Measurements from ENCODE around the gene NDFIP2. TPM values are rescaled to one million over a fixed set of nuclear protein-coding genes. Genes with fewer than 3 reads are reported as not detected.

NDFIP2 gene
- total RNA-seq, 5 donors from 2014 or later (not counting 1 experiment from before 2014, with no cell fraction given) = 3.1 to 6.8 (median 5.0) TPM

GRCh38 chr13:79448413-79448812 is 32.5 kb upstream of the NDFIP2 start:
- H3K27ac Mint-ChIP-seq = no peak overlapping the region
- POLR2A ChIA-PET = no interaction called here
- no peak for ATAC-seq (replicated peaks in 1 of 4)
- H3K9me3 Mint-ChIP-seq = no peaks in the 10 kb centered on the region
- Histone ChIP-seq H3K27me3 (replicated peaks in 1 of 2; ENCODE audit: control insufficient read depth in 2 of 2, extremely low read depth in 1 of 2, insufficient read depth in 2 of 2, low read length in 1 of 2) (no peaks in the 10 kb centered on the region), H3K9me3 (no peaks in the 10 kb centered on the region), H3K4me3 (ENCODE audit: control insufficient read depth in 1 of 2, extremely low read depth in 1 of 2, low read length in 1 of 2) (no peak overlapping the region), H3K36me3 (ENCODE audit: control insufficient read depth in 2 of 2, extremely low read depth in 1 of 2, insufficient read depth in 1 of 2, low read length in 1 of 2) (no peaks in the 10 kb centered on the region), H3K27ac (ENCODE audit: low read length) (no peak overlapping the region), H3K4me1 (ENCODE audit: control insufficient read depth in 1 of 2, extremely low read depth in 1 of 2, insufficient read depth in 2 of 2, low read length in 2 of 2) (peaks cover 18 to 24% of the 10 kb centered on the region in 2 experiments)
- CTCF ChIA-PET = no interaction called here
- no peaks in the 10 kb centered on the region for H3K27me3 Mint-ChIP-seq
- H3K4me3 Mint-ChIP-seq = no peak overlapping the region
- peaks cover 52 to 61% (median 57%) of the 10 kb centered on the region in 3 donors for H3K4me1 Mint-ChIP-seq
- DNase-seq = peak in 1 of 35 experiments; percentile 37
- 67% methylated on average over 1 of the region's 1 CpG for WGBS (ENCODE audit: insufficient coverage)
- H3K36me3 Mint-ChIP-seq = no peaks in the 10 kb centered on the region

GRCh38 chr13:79450110-79450509 is 30.8 kb upstream of the NDFIP2 start:
- Histone ChIP-seq H3K4me1 (ENCODE audit: control insufficient read depth in 1 of 2, extremely low read depth in 1 of 2, insufficient read depth in 2 of 2, low read length in 2 of 2) (peaks cover 18 to 24% of the 10 kb centered on the region in 2 experiments), H3K36me3 (ENCODE audit: control insufficient read depth in 2 of 2, extremely low read depth in 1 of 2, insufficient read depth in 1 of 2, low read length in 1 of 2) (no peaks in the 10 kb centered on the region), H3K9me3 (no peaks in the 10 kb centered on the region), H3K4me3 (ENCODE audit: control insufficient read depth in 1 of 2, extremely low read depth in 1 of 2, low read length in 1 of 2) (no peak overlapping the region), H3K27me3 (replicated peaks in 1 of 2; ENCODE audit: control insufficient read depth in 2 of 2, extremely low read depth in 1 of 2, insufficient read depth in 2 of 2, low read length in 1 of 2) (no peaks in the 10 kb centered on the region), H3K27ac (ENCODE audit: low read length) (no peak overlapping the region)
- ATAC-seq (replicated peaks in 1 of 4) (no peak), DNase-seq (no peak)
- Mint-ChIP-seq H3K9me3 (no peaks in the 10 kb centered on the region), H3K27ac (no peak overlapping the region), H3K4me3 (no peak overlapping the region), H3K4me1 (peaks cover 52 to 61% (median 57%) of the 10 kb centered on the region in 3 donors), H3K36me3 (no peaks in the 10 kb centered on the region), H3K27me3 (no peaks in the 10 kb centered on the region)
- ChIA-PET POLR2A (no interaction called here), CTCF (interaction anchor here in 1 of 2 donors (0.6 kb wide), 1 partner anchor 93 kb away, joined by 3 read pairs; no protein-coding TSS in a partner anchor)
- WGBS (ENCODE audit: insufficient coverage) = no CpG with 5 or more reads among the region's 4 CpGs

- WGBS (ENCODE audit: insufficient coverage) = 0% methylated on average over 1 of the region's 3 CpGs
Measured at GRCh38 chr13:79451500-79451962, 29.4 kb upstream of the NDFIP2 start.

GRCh38 chr13:79452239-79452913 is 28.6 kb upstream of the NDFIP2 start:
- no peak overlapping the region for H3K4me3 ChIP-seq (ENCODE audit: control insufficient read depth in 1 of 2, extremely low read depth in 1 of 2, low read length in 1 of 2)
- Mint-ChIP-seq H3K4me3 (no peak overlapping the region), H3K9me3 (no peaks in the 10 kb centered on the region), H3K27ac (peak overlapping the region in 1 of 2 donors; percentile 91), H3K27me3 (no peaks in the 10 kb centered on the region), H3K36me3 (no peaks in the 10 kb centered on the region), H3K4me1 (peaks cover 42 to 50% (median 43%) of the 10 kb centered on the region in 3 donors)
- H3K27me3 ChIP-seq (replicated peaks in 1 of 2; ENCODE audit: control insufficient read depth in 2 of 2, extremely low read depth in 1 of 2, insufficient read depth in 2 of 2, low read length in 1 of 2) = no peaks in the 10 kb centered on the region
- POLR2A ChIA-PET = interaction anchor here in 1 of 2 donors (1.3 kb wide), 2 partner anchors 28 to 29 kb away, joined by 4 to 7 read pairs; partner anchors contain the start of gene NDFIP2
- peak overlapping the region; percentile 46 for H3K27ac ChIP-seq (ENCODE audit: low read length)
- DNase-seq (no peak), ATAC-seq (replicated peaks in 1 of 4) (no peak)
- peaks cover 14 to 18% of the 10 kb centered on the region in 2 experiments for H3K4me1 ChIP-seq (ENCODE audit: control insufficient read depth in 1 of 2, extremely low read depth in 1 of 2, insufficient read depth in 2 of 2, low read length in 2 of 2)
- CTCF ChIA-PET = interaction anchor here in 1 of 2 donors (1.8 kb wide), 1 partner anchor 46 kb away, joined by 5 read pairs; no protein-coding TSS in a partner anchor
- no CpG with 5 or more reads among the region's 3 CpGs for WGBS (ENCODE audit: insufficient coverage)
- no peaks in the 10 kb centered on the region for H3K36me3 ChIP-seq (ENCODE audit: control insufficient read depth in 2 of 2, extremely low read depth in 1 of 2, insufficient read depth in 1 of 2, low read length in 1 of 2)
- H3K9me3 ChIP-seq = no peaks in the 10 kb centered on the region

More at GRCh38 chr13:79451500-79451962, 29.4 kb upstream of the NDFIP2 start:
- ATAC-seq (replicated peaks in 1 of 4) (peak; percentile 100), DNase-seq (peak; percentile 47 to 88 (median 74))
- no peaks in the 10 kb centered on the region for H3K9me3 ChIP-seq
- H3K36me3 ChIP-seq (ENCODE audit: control insufficient read depth in 2 of 2, extremely low read depth in 1 of 2, insufficient read depth in 1 of 2, low read length in 1 of 2) = no peaks in the 10 kb centered on the region
- ChIA-PET POLR2A (interaction anchor here (0.6 to 1.3 kb wide), 4 partner anchors 12 to 50 kb away, joined by 3 to 7 read pairs (median 4); partner anchors contain the start of gene NDFIP2 (in 1 of the 2)), CTCF (interaction anchor here in 1 of 2 donors (0.5 to 1.8 kb wide), 6 partner anchors 27 to 1755 kb away, joined by 3 to 8 read pairs (median 4); partner anchors contain the start of genes NDFIP2 and SLAIN1)
- Mint-ChIP-seq H3K4me1 (peaks cover 44 to 52% (median 46%) of the 10 kb centered on the region in 3 donors), H3K27ac (peak overlapping the region; percentile 79 to 91), H3K4me3 (peak overlapping the region; percentile 22 to 56 (median 46)), H3K27me3 (no peaks in the 10 kb centered on the region), H3K36me3 (no peaks in the 10 kb centered on the region), H3K9me3 (no peaks in the 10 kb centered on the region)
- H3K4me3 ChIP-seq (ENCODE audit: control insufficient read depth in 1 of 2, extremely low read depth in 1 of 2, low read length in 1 of 2) = no peak overlapping the region
- H3K27ac ChIP-seq (ENCODE audit: low read length) = peak overlapping the region; percentile 46
- H3K4me1 ChIP-seq (ENCODE audit: control insufficient read depth in 1 of 2, extremely low read depth in 1 of 2, insufficient read depth in 2 of 2, low read length in 2 of 2) = peaks cover 15 to 18% of the 10 kb centered on the region in 2 experiments
- no peaks in the 10 kb centered on the region for H3K27me3 ChIP-seq (replicated peaks in 1 of 2; ENCODE audit: control insufficient read depth in 2 of 2, extremely low read depth in 1 of 2, insufficient read depth in 2 of 2, low read length in 1 of 2)

GRCh38 chr13:79455331-79455730 is 25.6 kb upstream of the NDFIP2 start:
- no peak overlapping the region for H3K27ac Mint-ChIP-seq
- POLR2A ChIA-PET = no interaction called here
- no peak overlapping the region for H3K4me3 ChIP-seq (ENCODE audit: control insufficient read depth in 1 of 2, extremely low read depth in 1 of 2, low read length in 1 of 2)
- H3K27me3 Mint-ChIP-seq = no peaks in the 10 kb centered on the region
- no peaks in the 10 kb centered on the region for H3K9me3 Mint-ChIP-seq
- H3K36me3 ChIP-seq (ENCODE audit: control insufficient read depth in 2 of 2, extremely low read depth in 1 of 2, insufficient read depth in 1 of 2, low read length in 1 of 2) = no peaks in the 10 kb centered on the region
- no peak for DNase-seq
- H3K36me3 Mint-ChIP-seq = no peaks in the 10 kb centered on the region
- no peaks in the 10 kb centered on the region for H3K9me3 ChIP-seq
- no peak overlapping the region for H3K27ac ChIP-seq (ENCODE audit: low read length)
- CTCF ChIA-PET = no interaction called here
- ATAC-seq (replicated peaks in 1 of 4) = no peak
- no peak overlapping the region for H3K4me3 Mint-ChIP-seq
- WGBS (ENCODE audit: insufficient coverage) = 100% methylated on average over 4 of the region's 7 CpGs
- H3K4me1 Mint-ChIP-seq = peaks cover 18 to 33% (median 25%) of the 10 kb centered on the region in 3 donors
- H3K4me1 ChIP-seq (ENCODE audit: control insufficient read depth in 1 of 2, extremely low read depth in 1 of 2, insufficient read depth in 2 of 2, low read length in 2 of 2) = peaks cover 5 to 8% of the 10 kb centered on the region in 2 experiments
- H3K27me3 ChIP-seq (replicated peaks in 1 of 2; ENCODE audit: control insufficient read depth in 2 of 2, extremely low read depth in 1 of 2, insufficient read depth in 2 of 2, low read length in 1 of 2) = no peaks in the 10 kb centered on the region

- ChIA-PET CTCF (interaction anchor here (0.6 to 2.5 kb wide), 6 partner anchors 9 to 110 kb away, joined by 3 to 12 read pairs (median 5); no protein-coding TSS in a partner anchor), POLR2A (no interaction called here)
- peaks cover 18 to 30% (median 22%) of the 10 kb centered on the region in 3 donors for H3K4me1 Mint-ChIP-seq
Measured at GRCh38 chr13:79456051-79456450, 24.9 kb upstream of the NDFIP2 start.

More at GRCh38 chr13:79456051-79456450, 24.9 kb upstream of the NDFIP2 start:
- whole genome bisulfite sequencing (ENCODE audit: insufficient coverage) = no CpG with 5 or more reads among the region's 1 CpG
- no peak overlapping the region for H3K4me3 Mint-ChIP-seq
- no peaks in the 10 kb centered on the region for H3K9me3 Mint-ChIP-seq
- H3K36me3 Mint-ChIP-seq = no peaks in the 10 kb centered on the region
- no peaks in the 10 kb centered on the region for H3K27me3 Mint-ChIP-seq
- Histone ChIP-seq H3K27me3 (replicated peaks in 1 of 2; ENCODE audit: control insufficient read depth in 2 of 2, extremely low read depth in 1 of 2, insufficient read depth in 2 of 2, low read length in 1 of 2) (no peaks in the 10 kb centered on the region), H3K9me3 (no peaks in the 10 kb centered on the region), H3K4me3 (ENCODE audit: control insufficient read depth in 1 of 2, extremely low read depth in 1 of 2, low read length in 1 of 2) (no peak overlapping the region), H3K4me1 (ENCODE audit: control insufficient read depth in 1 of 2, extremely low read depth in 1 of 2, insufficient read depth in 2 of 2, low read length in 2 of 2) (peaks cover 5 to 7% of the 10 kb centered on the region in 2 experiments), H3K36me3 (ENCODE audit: control insufficient read depth in 2 of 2, extremely low read depth in 1 of 2, insufficient read depth in 1 of 2, low read length in 1 of 2) (no peaks in the 10 kb centered on the region), H3K27ac (ENCODE audit: low read length) (no peak overlapping the region)
- H3K27ac Mint-ChIP-seq = no peak overlapping the region
- ATAC-seq (replicated peaks in 1 of 4) (no peak), DNase-seq (no peak)
